Measurements from ENCODE around the gene CCDC69.
A peak's percentile ranks its signal among the peaks of the same experiment; 100 is the strongest.

The CCDC69 gene

GRCh38 chr5:151219789-151220188, 4.1 kb downstream of the CCDC69 start:
- no peak for FAIRE-seq
- DNase-seq (ENCODE audit: insufficient read length) = no peak
- no peak for TF ChIP-seq TAF1 (IDR thresholded peaks at IDR 0.05; ENCODE audit: borderline replicate concordance, low read depth, low read length)

- DNase-seq (ENCODE audit: insufficient read length) = no peak
- no peak for TF ChIP-seq POLR2A (IDR thresholded peaks at IDR 0.05; ENCODE audit: low read depth, low read length)
- no peak for TF ChIP-seq TAF1 (IDR thresholded peaks at IDR 0.05; ENCODE audit: borderline replicate concordance, low read depth, low read length)
- no peak for TF ChIP-seq POLR2AphosphoS5 (IDR thresholded peaks at IDR 0.05; ENCODE audit: low read depth, low read length)
- no peak for FAIRE-seq
Measured at GRCh38 chr5:151219138-151219537, 4.8 kb downstream of the CCDC69 start.

- DNase-seq (ENCODE audit: insufficient read length) (no peak), FAIRE-seq (no peak)
- TF ChIP-seq POLR2AphosphoS5 (IDR thresholded peaks at IDR 0.05; ENCODE audit: low read depth, low read length) (no peak), POLR2A (IDR thresholded peaks at IDR 0.05; ENCODE audit: low read depth, low read length) (0 out of 2 replicates have a peak, but pooled peaks have one; percentile 20)
Measured at GRCh38 chr5:151218177-151218576, 5.7 kb downstream of the CCDC69 start.

- no peak for TF ChIP-seq POLR2AphosphoS5 (IDR thresholded peaks at IDR 0.05; ENCODE audit: low read depth, low read length)
- TF ChIP-seq TAF1 (IDR thresholded peaks at IDR 0.05; ENCODE audit: borderline replicate concordance, low read depth, low read length) = no peak
- no peak for FAIRE-seq
Measured at GRCh38 chr5:151216781-151217180, 7.1 kb downstream of the CCDC69 start.

GRCh38 chr5:151215546-151215880, 8.4 kb downstream of the CCDC69 start:
- DNase-seq (ENCODE audit: insufficient read length) (no peak), FAIRE-seq (peak; percentile 21)
- TF ChIP-seq POLR2A (IDR thresholded peaks at IDR 0.05; ENCODE audit: low read depth, low read length) (no peak), POLR2AphosphoS5 (IDR thresholded peaks at IDR 0.05; ENCODE audit: low read depth, low read length) (no peak), TAF1 (IDR thresholded peaks at IDR 0.05; ENCODE audit: borderline replicate concordance, low read depth, low read length) (no peak)

More at GRCh38 chr5:151216781-151217180, 7.1 kb downstream of the CCDC69 start:
- DNase-seq (ENCODE audit: insufficient read length) = no peak

GRCh38 chr5:151214614-151215545, 9.0 kb downstream of the CCDC69 start:
- FAIRE-seq = no peak
- peak; percentile 35; the same call in 1 of the 2 replicates for TF ChIP-seq POLR2A (IDR thresholded peaks at IDR 0.05; ENCODE audit: low read depth, low read length)
- TF ChIP-seq POLR2AphosphoS5 (IDR thresholded peaks at IDR 0.05; ENCODE audit: low read depth, low read length) = peak; percentile 51; the same call in 1 of the 2 replicates
- 0 out of 2 replicates have a peak, but pooled peaks have one; percentile 10 for TF ChIP-seq TAF1 (IDR thresholded peaks at IDR 0.05; ENCODE audit: borderline replicate concordance, low read depth, low read length)
- DNase-seq (ENCODE audit: insufficient read length) = peak; percentile 62

- TF ChIP-seq POLR2A (IDR thresholded peaks at IDR 0.05; ENCODE audit: low read depth, low read length) (peak; percentile 94), TAF1 (IDR thresholded peaks at IDR 0.05; ENCODE audit: borderline replicate concordance, low read depth, low read length) (peak; percentile 75; the same call in 1 of the 2 replicates), POLR2AphosphoS5 (IDR thresholded peaks at IDR 0.05; ENCODE audit: low read depth, low read length) (peak; percentile 94)
- FAIRE-seq (peak; percentile 99), DNase-seq (ENCODE audit: insufficient read length) (peak; percentile 87)
Measured at GRCh38 chr5:151213803-151214613, 9.9 kb downstream of the CCDC69 start.

GRCh38 chr5:151212406-151212798, 11.5 kb downstream of the CCDC69 start:
- FAIRE-seq (peak; percentile 89), DNase-seq (ENCODE audit: insufficient read length) (no peak)
- TF ChIP-seq POLR2AphosphoS5 (IDR thresholded peaks at IDR 0.05; ENCODE audit: low read depth, low read length) (peak; percentile 57), TAF1 (IDR thresholded peaks at IDR 0.05; ENCODE audit: borderline replicate concordance, low read depth, low read length) (no peak), POLR2A (IDR thresholded peaks at IDR 0.05; ENCODE audit: low read depth, low read length) (peak; percentile 12; the same call in 1 of the 2 replicates)

GRCh38 chr5:151208481-151208914, 15.4 kb downstream of the CCDC69 start:
- no peak for DNase-seq (ENCODE audit: insufficient read length)
- no peak for FAIRE-seq
- TF ChIP-seq TAF1 (IDR thresholded peaks at IDR 0.05; ENCODE audit: borderline replicate concordance, low read depth, low read length) = no peak
- TF ChIP-seq POLR2A (IDR thresholded peaks at IDR 0.05; ENCODE audit: low read depth, low read length) = no peak

GRCh38 chr5:151205411-151205810, 18.5 kb downstream of the CCDC69 start:
- TF ChIP-seq TAF1 (IDR thresholded peaks at IDR 0.05; ENCODE audit: borderline replicate concordance, low read depth, low read length) (no peak), POLR2A (IDR thresholded peaks at IDR 0.05; ENCODE audit: low read depth, low read length) (no peak), POLR2AphosphoS5 (IDR thresholded peaks at IDR 0.05; ENCODE audit: low read depth, low read length) (no peak)
- FAIRE-seq (no peak), DNase-seq (ENCODE audit: insufficient read length) (no peak)

GRCh38 chr5:151204051-151204450, 19.8 kb downstream of the CCDC69 start:
- TF ChIP-seq POLR2A (IDR thresholded peaks at IDR 0.05; ENCODE audit: low read depth, low read length) (no peak), POLR2AphosphoS5 (IDR thresholded peaks at IDR 0.05; ENCODE audit: low read depth, low read length) (no peak), TAF1 (IDR thresholded peaks at IDR 0.05; ENCODE audit: borderline replicate concordance, low read depth, low read length) (no peak)
- DNase-seq (ENCODE audit: insufficient read length) (no peak), FAIRE-seq (no peak)
